H7 (cell line): Measurements from ENCODE around the gene CDH22. TPM values are rescaled to one million over a fixed set of nuclear protein-coding genes. Genes with fewer than 3 reads are reported as not detected.

ENCODE experiments used
- DNase-seq: peaks from one replicate; pipeline ENCODE4 v3.0.0; 2012
- H3K27me3 ChIP-seq: 2 replicates; pipeline ENCODE4 v1.6.0; 2011; ENCODE audit warnings: mild to moderate bottlenecking, low read length; ENCODE audit not compliant: control insufficient read depth, insufficient read depth
- H3K36me3 ChIP-seq: replicated peaks from 2 replicates; pipeline ENCODE4 v1.5.1; 2011; ENCODE audit warnings: low read length; ENCODE audit not compliant: control insufficient read depth, insufficient read depth
- H3K4me3 ChIP-seq: 2 replicates; pipeline ENCODE4 v1.5.1; 2011; ENCODE audit warnings: low read depth, mild to moderate bottlenecking, control low read depth, low read length, moderate library complexity; ENCODE audit not compliant: insufficient read depth
- total RNA-seq: library from RNA; depleted of rRNA; stranded (reverse); fragments of >200 nt; shearing (Covaris generic); gene quantifications from 2 replicates; pipeline ENCODE4 v1.2.3, GENCODE V29; 2014

Gene CDH22
- total RNA-seq, 1 experiment from 2014 or later, result 0.03 TPM

DNA sequence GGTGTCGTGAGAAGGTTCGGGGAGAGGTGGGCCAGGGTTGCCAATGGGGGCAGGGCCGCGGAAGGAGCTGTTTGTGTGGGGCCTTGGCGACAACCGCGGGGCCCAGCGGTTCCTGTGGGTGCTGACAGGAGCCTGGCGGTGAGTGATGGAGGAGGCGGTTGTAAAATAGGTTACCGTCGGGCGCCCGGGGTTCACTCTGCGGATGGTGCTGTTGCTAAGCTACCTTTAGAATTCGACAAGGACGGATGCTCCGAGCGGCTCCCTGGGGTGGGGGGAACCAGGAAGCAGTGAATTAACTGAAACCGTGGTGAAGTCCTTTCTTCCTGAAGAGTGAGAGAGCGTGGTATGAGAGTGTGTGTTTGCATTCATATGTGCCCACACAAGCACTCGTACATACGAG lies 61.7 kb downstream of the CDH22 start:
- no peak overlapping the region for H3K4me3 ChIP-seq
- H3K27me3 ChIP-seq, result peaks cover 17% of the 10 kb centered on the region
- DNase-seq, result peak; percentile 63
- H3K36me3 ChIP-seq, result no peaks in the 10 kb centered on the region

DNA sequence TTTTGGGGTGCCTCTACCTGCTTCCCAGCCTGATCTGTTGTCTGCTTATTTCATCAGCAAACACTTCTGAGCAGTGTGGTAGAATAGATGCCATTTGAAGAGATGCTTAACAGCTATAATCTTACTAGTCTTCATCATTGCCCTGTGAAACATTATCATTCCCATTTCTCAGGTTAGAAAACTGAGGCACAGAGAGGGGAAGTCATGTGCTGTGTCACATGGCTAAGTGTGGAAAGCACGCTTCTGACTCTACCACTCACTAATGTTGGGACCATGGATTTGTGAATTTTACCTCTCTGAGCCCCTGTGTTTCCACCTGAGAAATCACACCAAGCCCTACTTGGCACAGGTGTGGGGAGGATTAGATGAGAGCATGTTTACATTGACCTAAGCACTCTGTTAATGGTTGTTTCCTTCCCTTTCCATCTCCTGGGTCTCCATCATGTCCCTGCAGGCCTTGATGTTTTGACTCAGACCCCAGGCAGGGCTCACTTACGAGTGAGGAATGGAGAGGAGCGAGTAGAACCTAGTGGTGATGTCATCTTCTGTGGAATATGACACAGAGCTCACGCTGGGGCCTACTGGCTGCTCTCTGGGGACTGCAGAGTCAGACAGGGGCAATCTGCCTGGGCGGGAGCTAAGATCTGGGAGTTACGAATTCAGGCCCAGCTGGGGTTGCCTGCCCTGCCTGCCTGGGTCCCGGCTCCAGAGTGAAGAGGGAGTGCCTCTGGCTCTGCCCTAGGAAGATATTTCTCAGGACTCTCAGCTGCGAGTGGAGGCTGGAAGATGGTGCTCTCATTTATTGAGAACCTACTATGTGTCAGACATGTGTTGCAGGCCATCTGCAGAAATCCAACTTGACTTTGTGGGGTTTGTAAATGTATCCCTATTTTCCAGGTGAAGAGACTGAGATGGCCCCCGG lies 64.3 kb downstream of the CDH22 start:
- Histone ChIP-seq H3K36me3 (no peaks in the 10 kb centered on the region), H3K4me3 (no peak overlapping the region), H3K27me3 (no peaks in the 10 kb centered on the region; the same call in none of the 2 replicates)
- DNase-seq, result peak; percentile 34

DNA sequence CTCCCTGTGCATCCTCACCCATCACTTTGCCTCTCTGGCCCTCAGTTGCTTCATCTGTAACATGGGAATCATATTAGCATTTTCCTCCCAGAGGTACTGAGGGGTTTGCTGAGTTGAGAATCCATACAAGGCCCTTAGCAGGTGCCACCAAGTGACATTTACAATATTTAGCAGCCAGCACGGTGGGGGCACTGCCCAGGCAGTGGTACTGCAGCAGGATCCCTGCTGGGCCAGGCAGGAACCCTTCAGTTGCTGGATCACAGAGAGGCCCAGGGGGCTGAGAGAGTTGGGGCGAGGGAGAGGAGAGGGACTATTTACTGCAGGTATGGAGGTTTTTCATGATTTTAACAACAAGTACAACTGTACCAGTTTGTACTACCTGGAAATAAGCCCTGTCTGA lies 65.9 kb downstream of the CDH22 start:
- Histone ChIP-seq H3K27me3 (no peaks in the 10 kb centered on the region), H3K4me3 (no peak overlapping the region), H3K36me3 (no peaks in the 10 kb centered on the region)
- DNase-seq, result peak; percentile 23

DNA sequence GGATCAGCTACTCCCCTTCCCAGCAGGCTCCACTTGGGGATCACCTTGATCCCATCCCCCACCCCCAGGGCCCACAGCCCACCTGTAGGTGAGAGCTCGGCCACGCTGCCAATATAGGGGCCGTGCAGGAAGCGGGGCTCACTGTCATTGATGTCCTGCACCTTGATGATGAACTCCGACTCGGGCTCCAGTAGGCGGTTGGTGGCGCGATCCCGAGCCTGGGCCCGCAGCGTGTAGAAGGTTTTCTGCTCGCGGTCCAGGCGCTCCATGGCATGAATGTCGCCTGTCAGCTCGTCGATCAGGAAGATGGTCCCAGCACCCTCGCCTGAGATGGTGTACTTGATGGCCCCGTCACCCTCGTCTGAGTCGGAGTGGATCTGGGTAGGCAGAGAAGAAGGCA lies 67.4 kb downstream of the CDH22 start:
- no peaks in the 10 kb centered on the region for H3K27me3 ChIP-seq
- no peak overlapping the region for H3K4me3 ChIP-seq
- no peaks in the 10 kb centered on the region for H3K36me3 ChIP-seq
- no peak for DNase-seq

DNA sequence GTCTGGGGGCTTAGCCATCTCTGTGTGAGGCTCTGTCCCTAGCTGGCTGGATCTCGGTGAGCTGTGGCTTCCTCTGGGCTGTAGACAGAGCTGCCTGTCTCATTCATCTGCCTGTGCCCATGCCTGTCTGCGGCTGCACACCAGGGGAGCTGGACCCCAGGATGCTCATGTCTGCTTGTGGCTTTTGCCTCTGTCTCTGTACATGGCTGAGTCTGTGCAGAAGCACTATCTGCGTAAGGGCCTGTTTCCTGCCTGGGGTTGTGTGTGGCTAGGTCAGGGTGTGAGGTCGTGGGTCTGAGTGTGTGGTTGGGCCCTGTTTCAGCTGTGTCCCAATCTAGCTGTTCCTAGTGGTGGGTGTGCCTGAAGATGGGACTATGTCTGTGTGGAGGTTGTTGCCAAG lies 68.2 kb downstream of the CDH22 start:
- H3K27me3 ChIP-seq, result no peaks in the 10 kb centered on the region
- no peak overlapping the region for H3K4me3 ChIP-seq
- DNase-seq, result no peak
- H3K36me3 ChIP-seq, result no peaks in the 10 kb centered on the region

DNA sequence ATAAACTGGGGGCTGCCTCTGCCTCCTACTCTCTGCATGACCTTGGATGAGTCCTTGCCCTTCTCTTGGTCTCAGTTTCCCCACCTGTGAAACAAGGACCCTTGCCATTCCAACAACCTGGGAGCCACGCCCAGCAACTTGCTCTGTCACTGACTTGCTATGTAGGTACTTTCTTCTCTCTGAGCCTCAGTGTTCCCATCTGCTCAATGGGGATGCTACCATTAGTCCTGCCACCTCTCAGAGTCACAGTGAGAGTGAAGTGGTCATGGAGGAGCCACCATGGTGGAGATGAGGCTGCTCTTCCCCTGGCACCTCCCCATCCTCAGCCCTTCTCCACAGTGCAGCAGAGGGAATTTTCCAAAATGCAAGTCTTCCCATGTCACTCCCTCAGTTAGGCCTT lies 70.6 kb downstream of the CDH22 start:
- no peaks in the 10 kb centered on the region for H3K36me3 ChIP-seq
- H3K4me3 ChIP-seq, result no peak overlapping the region
- no peaks in the 10 kb centered on the region; the same call in 1 of the 2 replicates for H3K27me3 ChIP-seq
- DNase-seq, result no peak

DNA sequence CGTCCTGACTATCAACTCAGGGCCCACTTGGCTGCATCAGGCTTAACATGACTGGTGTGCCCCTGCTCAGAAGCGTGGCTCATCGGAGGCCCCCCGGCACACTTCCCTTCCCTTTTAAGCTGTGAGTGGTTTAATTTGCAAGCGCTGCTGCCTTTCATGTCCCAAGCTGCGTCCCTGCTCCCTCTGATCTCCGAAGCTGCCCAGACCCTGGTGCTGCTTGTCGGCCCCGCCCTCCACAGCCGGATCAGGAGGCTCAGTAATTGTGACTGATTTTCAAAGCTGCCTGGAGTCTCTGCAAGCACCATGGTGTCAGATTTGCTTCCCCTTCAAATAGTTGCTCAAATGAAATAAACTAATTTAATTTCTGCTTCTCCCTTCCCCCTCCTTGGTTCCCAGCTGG lies 71.1 kb downstream of the CDH22 start:
- peak; percentile 68 for DNase-seq
- no peak overlapping the region for H3K4me3 ChIP-seq
- no peaks in the 10 kb centered on the region; the same call in 1 of the 2 replicates for H3K27me3 ChIP-seq
- H3K36me3 ChIP-seq, result no peaks in the 10 kb centered on the region

DNA sequence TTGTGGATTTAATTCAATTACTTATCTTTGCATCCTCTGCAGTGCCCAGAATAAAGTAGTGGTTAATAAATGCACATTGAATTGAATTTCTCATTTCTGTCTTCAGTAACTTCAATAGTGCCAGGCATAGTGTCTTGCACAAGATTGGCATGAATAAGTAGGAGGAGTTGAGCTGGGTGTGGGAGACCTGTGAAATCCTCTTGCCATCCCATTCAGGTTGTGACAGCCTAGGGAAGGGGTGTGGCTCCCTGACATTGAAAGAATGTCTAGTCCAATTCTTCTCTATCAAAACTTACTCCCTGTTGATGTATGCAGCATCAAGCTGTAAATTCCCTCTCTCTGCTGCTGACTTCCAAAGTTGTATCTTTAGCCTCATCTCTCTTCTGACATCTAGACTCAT lies 73.2 kb downstream of the CDH22 start:
- Histone ChIP-seq H3K27me3 (no peaks in the 10 kb centered on the region; the same call in 1 of the 2 replicates), H3K36me3 (no peaks in the 10 kb centered on the region), H3K4me3 (no peak overlapping the region)
- DNase-seq, result no peak

DNA sequence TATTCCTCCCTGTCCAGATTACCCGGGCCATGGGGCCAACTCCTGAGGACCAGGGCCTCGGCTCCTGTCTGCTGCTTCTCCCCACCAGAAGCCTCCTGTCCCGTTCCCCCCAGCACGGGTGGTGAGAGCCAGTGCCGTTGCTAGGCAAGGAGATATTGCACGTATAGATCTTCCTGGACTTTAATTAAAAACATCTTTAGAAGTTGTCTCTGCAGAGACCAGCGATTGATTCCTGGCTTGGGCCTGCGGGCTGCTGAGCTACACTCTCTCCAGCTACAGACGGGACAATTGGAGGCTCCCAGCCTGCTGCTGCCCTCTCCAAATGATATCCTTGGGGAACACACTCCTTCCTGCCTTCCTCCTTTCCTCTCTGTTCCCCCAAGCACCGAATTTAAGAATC lies 74.6 kb downstream of the CDH22 start:
- Histone ChIP-seq H3K27me3 (no peaks in the 10 kb centered on the region; the same call in 1 of the 2 replicates), H3K4me3 (no peak overlapping the region), H3K36me3 (no peaks in the 10 kb centered on the region)
- no peak for DNase-seq

DNA sequence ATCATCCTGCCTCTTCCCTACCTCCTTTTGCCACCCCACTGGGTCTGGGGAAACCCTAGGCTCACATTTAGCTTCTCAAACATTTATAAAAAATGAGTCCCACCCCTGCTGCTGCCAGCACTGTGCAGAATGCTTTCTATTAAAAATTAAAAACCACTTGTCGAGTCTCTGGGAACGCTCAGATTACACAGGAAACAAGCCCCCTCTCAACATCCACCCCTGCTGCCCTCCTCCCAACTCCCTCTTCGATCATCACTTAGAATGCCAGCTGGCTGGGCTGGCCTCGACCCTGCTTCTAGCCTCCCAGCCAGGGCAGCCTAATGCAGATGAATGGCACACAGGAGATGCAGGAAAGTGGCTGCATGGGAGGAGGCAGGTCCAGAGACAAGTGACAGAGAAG lies 75.8 kb downstream of the CDH22 start:
- Histone ChIP-seq H3K36me3 (no peaks in the 10 kb centered on the region), H3K27me3 (no peaks in the 10 kb centered on the region; the same call in 1 of the 2 replicates), H3K4me3 (no peak overlapping the region)
- DNase-seq, result no peak

DNA sequence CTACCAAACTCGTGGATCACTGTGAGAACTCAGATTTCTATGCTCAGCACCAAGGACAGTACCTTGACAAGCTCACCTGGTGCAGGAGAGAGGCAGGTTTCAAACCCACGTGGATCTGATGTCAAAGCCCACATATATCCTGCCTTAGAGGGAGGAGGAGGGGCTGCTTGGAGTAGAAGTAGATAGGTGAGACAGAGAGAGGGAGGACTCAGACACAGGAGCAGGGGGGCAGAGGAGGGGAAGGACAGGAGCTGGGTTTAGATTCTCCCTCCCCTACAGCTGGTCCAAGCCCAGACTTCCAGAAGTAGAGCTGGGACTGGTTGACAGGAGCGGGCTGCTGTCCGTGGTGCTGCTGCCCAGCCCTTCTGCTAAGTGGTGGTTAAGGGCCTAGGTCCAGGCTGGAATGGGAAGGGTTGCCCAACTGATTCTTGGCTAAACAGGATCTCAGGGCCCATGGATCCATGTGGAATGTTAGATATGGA lies 77.5 kb downstream of the CDH22 start:
- Histone ChIP-seq H3K4me3 (no peak overlapping the region), H3K27me3 (no peaks in the 10 kb centered on the region; the same call in 1 of the 2 replicates), H3K36me3 (no peaks in the 10 kb centered on the region)
- peak; percentile 79 for DNase-seq

DNA sequence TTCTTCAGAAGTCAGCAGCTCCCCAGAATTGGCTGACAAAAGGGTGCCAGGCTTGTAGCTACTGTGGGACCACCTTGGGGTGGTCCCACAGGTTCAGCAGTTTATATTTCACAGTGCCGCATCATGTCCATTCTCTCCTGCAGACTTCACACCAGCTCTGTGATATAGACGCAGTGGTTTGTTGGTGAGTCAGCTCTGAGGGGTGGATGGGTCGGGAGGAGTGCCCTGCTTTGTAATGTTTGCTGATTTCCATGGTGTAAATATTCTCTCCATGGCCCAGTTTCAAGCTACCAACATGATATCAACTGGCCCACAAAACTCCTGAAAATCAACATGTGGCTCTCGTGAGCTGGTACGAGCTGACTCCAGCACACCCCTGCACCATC lies 78.2 kb downstream of the CDH22 start:
- no peak for DNase-seq
- no peaks in the 10 kb centered on the region for H3K36me3 ChIP-seq
- H3K4me3 ChIP-seq, result no peak overlapping the region

DNA sequence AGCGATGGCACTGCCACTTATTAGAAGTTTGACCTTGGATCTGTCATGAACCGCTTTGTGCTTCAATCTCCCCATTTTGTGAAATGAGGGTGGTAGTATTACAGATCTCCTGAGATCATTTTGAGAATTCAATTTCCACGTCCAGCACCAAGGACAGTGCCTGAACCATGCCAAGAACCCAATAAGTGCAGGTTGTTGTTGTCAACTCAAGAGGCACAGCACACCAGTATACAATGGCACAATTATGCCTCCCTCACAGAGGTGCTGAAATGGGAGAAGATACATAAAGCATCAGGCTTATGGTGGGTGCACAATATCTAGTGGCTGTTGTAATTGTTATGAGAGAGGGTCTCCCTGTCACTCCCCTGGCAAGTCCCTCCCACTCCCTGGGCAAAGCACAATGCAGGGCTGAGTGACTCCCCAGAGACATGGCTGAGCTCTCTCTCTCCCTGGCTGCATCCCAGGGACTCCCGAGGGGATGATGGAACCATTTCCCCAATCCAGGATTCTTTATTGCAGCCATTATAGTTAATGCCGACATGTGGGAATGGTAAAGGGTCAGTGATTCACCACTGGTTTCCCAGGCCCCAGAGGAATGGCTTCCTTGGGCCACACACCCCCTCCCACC lies 78.7 kb downstream of the CDH22 start:
- no peak for DNase-seq
- H3K4me3 ChIP-seq, result no peak overlapping the region
- H3K36me3 ChIP-seq, result no peaks in the 10 kb centered on the region
- no peaks in the 10 kb centered on the region; the same call in 1 of the 2 replicates for H3K27me3 ChIP-seq

More for the DNA sequence above, 78.2 kb downstream of the CDH22 start:
- no peaks in the 10 kb centered on the region; the same call in 1 of the 2 replicates for H3K27me3 ChIP-seq

DNA sequence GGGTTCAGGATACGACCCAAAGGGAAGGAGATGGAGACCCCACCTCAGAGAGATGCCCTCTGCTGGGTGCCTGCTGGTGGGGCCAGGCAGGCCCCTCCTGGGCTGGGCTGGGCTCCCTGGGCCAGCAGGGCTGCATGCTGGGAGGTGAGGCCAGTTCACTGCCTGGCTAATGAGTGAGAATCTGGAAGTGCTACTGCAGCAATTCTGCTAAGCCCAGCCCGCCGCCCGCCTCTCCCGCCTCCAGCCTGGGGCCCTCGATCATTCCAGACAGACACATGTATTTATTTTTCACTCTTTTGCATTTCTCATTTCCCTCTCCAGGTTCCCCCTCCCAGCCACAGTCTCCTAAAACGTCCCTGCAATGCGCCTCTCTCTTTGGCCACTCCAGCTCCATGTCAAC lies 79.6 kb downstream of the CDH22 start:
- DNase-seq, result no peak
- Histone ChIP-seq H3K4me3 (no peak overlapping the region), H3K36me3 (no peaks in the 10 kb centered on the region), H3K27me3 (no peaks in the 10 kb centered on the region; the same call in 1 of the 2 replicates)

DNA sequence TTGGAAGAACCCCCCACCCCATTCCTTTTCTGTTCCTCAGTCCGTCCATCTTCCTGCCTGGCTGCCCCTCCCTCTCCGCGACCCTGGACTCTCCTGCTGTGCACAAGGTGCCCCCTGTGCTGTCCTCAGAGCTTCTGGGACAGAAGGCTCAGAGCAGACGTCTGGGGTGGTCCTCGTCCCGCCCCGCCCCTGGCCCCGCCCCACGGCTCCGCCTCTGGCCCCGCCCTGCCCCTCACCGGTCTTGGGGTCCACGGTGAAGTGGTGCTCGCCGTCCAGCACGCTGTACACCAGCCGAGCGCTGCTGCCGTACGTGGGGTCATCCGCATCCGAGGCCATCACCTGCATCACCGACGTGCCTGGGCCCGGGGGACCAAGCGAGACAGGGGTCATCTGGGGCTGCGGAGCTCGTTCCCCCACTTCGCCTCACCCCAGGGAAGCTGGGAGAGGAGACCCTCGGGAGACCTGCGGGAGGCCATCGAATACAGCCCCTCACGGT lies 81.0 kb downstream of the CDH22 start:
- H3K4me3 ChIP-seq, result no peak overlapping the region
- DNase-seq, result peak; percentile 70
- no peaks in the 10 kb centered on the region for H3K36me3 ChIP-seq
- no peaks in the 10 kb centered on the region for H3K27me3 ChIP-seq
